ENCODE measurements around the gene NPPA.
"Not testable (repeated sequence)": the region's sequence is repeated elsewhere in the genome, so short reads cannot be mapped to it uniquely, and the experiment has no call there.

The NPPA gene

DNA sequence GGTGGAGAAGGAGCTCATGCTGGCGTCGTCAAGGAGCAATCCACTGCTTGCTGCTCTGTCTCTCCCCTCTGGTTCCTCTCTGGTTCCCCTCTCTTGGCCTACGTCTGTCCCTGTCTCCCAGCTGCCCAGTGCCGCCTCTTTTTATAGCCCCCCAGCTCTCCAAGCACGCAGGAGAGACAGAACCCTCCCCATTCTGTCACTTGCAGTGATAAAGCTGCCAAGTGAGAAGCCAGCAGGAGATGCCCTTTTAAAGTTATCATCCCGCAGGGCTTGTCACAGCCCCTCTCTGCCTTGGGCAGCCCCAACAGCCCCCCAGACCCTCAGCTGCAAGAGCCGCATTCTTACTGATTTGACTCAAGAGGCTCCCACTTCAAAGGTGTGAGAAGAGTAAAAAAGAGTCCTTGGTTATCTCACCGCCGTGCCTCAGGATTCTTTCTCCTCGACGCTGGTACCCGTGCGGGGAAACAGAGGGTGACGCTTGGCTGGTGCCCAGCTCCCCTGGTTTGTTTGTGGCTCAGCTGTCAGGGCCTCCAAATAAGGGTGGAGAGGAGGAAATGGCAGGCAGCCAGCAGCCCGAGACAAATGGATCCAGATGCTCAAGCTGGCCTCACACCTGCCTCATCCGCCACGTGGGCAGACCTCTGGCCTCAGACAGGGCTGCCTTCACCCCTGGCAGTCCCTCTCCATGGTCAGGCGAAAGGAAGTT is at the start of gene NPPA:
Gene NPPA, minus strand, starts transcription at position 117 of the 706 bp plus-strand sequence. Its CDS starts 99 bp downstream, at position 18.
- no peak for DNase-seq

DNA sequence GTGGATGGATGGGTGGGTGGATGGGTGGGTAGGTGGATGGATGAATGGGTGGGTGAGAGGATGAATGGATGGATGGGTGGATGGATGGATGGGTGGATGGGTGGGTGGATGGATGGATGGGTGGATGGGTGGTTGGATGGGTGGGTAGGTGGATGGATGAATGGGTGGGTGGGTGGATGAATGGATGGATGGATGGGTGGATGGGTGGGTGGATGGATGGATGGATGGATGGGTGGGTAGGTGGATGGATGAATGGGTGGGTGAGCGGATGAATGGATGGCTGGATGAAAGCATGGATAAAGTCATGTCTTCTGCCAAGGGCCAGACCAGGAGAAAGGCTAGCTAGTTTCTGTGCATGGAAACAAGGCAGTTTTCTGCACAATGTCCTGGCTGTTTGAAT is 46.9 kb upstream of the NPPA start:
- DNase-seq, result not testable (repeated sequence)

DNA sequence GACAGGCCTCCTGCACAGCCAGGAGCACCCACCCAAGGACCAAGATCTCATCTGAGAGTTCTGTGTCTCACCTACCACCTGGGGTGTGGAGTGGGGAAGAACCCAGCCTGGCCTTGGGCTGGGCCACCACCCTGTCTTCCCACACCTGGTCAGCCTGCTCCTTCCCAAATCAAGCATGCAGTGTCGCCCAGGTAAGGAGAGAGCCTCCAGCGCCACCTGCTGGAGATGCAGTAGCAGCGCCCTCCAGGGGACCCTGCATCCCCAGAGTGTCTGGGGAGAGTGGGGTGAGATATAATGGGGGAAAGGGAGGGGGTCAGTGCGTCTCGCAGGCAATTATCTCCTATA is 46.3 kb upstream of the NPPA start:
- peak; percentile 64 for DNase-seq

DNA sequence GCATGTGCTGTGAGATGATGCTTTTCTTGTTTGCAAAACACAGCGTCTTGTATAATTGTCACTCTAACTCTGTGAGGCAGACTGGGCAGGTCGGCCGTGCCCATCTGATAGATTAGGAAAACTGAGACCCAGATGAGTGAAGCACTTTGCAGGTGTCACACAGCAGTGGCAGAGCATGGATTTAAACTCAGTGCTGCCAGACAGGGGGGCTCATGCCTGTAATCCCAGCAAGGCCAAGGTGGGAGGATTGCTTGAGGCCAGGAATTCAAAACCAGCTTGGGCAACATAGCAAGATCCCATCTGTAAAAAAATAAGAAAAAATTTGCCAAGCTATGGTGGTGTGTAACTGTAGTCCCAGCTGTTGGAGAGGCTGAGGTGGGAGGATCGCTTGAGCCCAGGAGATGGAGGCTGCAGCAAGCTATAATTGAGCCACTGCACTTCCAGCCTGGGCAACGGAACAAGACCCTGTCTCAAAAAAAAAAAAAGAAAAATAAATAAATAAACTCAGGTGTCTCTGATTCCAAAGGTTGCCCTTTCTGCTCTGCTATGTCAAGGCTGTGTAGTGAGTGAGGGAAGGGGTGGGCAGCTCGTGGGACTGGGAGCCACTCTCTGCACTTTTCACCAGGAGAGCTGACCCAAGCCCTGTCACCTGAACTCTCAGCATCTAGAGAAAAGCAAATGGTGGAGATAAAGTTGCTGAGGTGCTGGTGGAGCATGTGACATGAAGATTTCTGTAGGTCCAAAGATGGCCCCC is 44.0 kb upstream of the NPPA start:
- DNase-seq, result no peak

DNA sequence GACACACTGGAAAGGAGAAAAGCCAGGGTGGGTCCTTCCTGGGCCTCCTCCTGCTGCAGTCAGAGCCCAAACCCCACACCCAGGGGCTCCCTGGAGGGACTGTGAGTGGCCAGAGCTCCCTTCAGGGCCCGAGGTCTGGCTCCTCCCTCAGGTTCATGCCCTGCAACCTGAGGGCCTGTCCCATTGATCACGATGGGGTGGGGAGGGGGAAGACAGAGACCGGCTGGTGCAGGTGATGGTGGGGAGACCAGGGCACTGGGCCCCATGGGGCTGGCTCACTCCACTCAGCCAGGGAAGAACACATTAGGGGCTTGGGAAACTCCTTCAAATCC is 41.3 kb upstream of the NPPA start:
- DNase-seq, result no peak

DNA sequence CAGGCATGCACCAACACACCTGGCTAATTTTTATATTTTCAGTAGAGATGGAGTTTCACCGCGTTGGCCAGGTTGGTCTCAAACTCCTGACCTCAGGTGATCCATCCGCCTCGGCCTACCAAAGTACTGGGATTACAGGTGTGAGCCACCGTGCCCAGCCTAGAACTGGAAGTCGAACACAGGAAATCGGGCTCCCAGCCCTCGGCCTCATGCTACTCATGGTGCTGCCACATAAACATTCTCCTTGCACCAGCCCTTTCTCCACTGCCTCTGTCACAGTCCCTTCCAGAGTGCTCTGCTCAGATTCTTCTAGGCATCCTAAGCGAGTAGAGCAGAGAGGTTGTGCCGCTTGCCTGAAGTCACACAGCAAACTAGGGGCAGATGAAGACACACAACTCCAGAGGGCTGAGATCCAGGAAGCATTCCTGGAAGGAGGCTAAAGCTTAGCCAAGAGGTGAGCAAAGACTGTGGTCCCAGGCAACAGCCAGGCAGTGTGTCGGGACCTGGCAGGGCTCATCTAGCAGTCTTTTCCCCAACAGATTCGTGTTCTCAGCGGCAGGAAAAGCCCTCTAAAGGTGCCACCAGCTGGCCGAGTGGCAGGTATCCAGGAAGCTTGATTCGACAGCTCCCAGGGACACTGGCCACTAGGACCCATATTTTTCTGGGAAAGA is 40.8 kb upstream of the NPPA start:
- no peak for DNase-seq

DNA sequence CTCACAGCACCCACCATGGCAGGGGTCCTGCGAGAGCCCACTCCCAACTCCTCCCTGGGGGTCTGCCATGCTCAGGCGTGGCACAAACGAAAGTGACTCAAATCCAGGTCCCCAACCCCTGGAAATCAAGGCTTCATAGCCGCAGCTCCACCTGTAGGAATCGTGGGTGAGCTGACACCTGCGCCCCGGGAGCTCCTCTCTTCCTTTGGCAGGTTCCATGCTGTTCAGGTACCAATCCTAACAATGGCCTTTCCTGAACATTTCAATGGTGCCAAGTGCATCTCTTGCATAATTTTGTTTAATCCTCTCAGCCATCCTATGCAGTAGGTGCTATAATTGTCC is 40.1 kb upstream of the NPPA start:
- DNase-seq, result no peak

DNA sequence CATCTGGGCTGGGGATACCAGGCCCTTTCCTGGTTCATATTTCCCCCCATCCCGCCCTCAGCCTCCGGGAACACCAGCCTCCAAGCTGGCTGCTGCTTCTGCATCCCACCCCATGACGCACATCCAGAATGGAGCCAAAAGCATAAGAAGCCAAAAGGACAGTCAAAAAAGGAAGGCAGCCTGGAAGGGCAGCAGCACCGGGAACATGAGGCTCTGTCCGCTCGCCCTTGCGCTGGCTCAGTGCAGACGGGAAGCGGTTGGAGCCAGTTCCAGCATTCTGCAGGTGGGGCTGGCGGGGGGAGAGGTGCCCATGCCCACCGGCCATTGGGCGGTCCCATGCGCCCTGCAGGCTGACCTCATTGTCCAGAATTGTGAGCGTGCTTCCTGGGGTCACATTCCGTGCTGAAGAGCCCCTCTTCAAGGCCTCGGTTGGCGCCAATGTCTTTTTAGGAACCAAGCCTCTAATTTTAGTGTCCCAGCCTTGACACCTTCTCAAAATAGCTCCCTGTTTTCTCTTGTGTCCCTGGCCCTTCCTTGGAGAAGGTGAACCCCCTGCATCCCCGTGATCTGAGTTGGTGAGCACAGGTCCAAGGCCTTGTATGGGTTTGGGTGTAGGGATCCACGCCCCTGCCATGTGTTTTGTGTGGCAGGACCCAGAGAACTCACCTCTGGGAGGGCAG is 39.5 kb upstream of the NPPA start:
- no peak for DNase-seq

DNA sequence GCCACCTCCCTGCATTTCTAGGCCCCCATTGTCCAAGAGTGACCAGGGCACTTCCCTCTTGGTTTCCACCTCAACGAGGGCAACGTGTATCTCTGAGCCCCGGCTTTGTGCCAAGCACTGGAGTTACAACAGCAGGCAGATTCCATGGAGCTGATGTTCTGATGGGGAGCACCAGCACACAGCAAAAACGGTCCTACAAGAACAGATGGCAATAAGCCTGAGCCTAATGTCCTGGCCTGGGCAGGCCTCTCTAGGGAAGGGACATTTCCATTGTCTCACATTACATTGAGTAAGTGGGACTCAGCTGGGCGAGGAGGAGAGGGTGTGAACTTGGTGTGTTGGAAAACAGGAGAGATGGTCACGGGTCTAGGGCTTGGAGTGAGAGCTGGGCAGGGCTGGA is 38.3 kb upstream of the NPPA start:
- no peak for DNase-seq

DNA sequence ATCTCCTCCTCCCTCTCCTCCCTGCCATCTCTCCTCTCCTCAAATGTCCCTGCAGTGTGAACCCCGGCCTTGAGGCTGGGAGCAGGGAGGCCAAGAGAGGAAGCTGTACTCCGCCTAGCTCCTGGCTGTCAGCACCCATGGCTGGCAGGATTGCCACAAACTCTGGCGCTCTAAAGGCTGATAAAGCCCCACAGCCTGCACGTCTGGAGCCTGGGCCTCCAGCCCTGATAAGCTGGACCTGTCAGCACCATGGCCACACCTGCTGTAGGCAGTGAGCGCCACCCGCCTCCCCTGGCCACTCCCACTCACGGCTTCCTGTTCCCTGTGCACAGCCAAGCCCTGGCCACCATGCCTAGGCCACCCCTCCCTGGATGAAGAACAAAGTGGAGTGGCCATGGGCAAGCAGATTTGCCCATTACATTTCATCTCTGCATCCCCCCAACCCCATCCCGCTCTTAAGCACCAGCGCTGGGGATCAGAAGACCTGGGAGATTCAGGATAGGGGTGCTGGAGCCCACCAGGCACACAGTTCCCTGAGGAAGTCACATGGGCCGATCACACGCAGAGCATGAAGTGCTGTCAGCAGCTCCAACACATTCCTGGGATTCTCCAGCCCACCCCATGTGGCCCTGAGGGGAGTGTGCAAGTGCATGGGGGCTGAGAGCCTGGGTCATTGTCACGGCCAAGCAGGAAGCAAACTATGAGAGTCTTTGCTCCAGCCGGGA is 35.4 kb upstream of the NPPA start:
- DNase-seq, result no peak

DNA sequence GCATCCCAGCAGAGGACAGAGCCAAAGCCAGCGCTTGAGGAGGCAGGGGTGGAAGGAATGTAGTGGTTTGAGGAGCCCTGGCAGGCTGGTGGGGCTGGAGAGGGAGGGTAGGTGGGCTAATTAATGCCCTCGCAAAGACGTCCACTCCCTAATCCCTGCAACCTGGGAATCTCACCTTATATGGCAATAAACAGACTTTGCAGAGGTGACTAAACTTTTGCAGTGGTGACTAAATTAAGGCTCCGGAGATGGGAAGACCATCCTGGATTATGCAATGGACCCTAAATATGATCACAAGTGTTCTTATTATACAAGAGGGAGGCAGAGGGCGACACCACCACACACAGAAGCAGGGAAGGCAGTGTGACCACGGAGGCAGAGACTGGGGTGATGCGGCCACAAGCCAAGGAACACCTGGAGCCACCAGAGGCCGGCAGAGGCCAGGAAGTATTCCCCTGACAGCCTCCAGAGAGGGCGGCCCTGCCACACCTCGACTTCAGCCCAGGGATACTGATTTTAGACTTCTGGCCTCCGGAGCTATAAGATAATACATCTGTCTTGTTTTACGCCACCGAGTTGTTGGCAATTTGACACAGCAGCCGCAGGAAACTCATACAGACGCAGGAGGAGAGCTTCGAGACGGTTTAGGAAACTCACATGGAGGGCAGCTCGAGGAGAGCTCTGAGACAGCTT is 34.3 kb upstream of the NPPA start:
- DNase-seq, result no peak

DNA sequence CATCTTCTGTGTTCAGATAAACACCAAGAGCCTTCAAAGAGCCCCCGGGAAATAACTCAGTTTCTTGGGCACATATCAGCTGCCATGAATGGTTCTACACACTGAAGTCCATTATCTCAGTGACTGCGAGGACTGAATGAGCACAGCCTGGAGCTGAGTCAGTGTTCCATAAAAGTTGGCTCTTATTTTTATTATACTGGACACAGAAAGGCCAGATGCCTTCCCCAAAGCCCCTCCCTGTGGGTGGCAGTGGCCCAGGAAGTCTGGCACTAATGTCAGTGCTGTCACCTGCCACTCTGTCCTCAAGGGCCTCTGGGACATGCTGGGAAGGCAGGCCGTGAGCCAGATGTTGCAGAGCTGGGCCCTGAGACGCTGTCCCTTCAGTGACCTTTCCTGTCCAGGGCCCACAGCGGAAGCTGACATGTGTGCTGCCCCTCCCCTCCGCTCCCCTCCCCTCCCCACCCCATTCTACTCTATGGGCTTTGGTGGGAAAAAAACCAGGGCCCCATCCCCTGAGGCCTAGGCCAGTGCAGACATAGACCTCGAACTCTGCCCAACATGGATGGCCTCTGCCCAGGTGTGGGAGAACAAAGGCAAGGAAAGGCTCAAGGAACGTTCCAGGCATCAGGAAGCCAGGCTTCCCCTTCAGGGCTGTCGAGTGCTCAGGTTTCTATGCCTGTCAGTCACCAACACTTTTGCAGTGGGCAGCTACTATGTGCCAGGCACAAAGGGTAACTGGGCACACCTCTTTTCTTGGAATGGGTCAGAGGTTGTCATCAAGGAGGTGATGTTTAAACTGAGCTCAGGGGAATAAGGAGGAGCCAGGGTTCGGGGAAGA is 33.5 kb upstream of the NPPA start:
- no peak for DNase-seq

DNA sequence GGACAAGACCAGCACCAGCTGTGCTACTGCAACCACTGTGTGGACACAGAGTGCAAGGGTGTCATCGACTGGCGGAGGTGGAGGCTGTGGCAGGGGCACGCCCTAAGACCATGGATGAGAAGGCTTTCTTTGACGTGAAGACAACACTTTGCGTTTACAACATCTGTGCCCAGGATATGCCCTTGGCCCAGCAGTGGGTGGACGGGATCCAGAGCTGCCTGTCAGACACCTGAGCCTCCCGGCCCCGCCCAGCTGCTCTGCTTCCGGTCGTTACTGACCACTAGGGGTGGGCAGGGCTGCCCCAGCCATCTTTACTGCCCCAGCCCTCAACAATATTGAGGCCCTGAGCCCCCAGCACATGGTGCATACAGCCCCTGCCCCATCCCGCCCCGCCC is 32.6 kb upstream of the NPPA start:
- DNase-seq, result no peak

DNA sequence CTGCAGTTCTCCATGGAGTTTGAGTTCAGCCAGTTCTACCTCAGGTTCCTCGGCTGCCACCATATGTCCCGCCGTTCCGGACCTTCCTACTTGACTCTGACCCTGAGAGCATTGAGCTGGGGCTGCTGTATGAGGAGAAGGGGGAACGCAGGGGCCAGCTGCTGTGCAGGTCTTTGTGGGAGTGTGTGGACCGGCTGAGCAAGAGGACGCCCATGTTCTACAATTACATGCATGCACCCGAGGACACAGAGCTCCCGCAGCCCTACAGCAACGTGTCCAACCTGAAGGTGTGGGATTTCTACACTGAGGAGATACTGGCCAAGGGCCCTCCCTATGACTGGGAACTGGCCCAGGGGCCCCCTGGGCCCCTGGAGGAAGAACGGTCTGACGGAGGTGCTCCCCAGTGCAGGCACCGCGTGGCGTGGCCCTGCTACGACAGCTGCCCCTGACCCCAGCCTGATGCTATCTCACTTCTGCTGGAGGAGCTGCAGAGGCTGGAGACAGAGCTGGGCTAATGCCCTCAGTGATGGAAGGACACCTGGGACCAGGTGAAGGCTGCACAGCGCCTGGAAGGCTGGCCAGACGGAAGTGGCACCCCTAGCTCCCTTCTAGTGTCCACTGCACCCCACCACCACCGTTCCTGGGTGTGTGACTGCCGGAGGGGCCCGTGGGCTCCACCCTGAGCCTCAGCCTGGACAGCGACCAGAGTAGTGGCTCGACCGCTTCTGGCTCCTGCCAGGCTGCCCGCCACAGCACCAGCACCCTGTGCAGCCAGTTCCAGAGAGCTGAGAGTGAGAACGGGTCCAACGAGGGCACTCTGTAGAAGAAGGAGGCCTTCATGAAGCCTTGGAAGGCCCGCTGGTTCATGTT is 32.0 kb upstream of the NPPA start:
- DNase-seq, result no peak

DNA sequence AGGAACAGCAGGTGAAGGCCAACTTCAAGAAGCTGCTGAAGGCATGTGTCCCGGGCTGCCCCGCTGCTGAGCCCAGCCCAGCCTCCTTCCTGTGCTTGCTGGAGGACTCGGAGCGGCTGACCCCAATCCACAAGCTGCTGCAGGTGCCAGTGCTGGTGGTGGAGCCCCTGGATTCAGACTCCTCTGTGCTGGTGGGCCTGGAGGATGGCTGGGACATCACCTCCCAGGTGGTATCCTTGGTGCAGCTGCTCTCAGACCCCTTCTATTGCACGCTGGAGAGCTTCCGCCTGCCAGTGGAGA is 31.3 kb upstream of the NPPA start:
- DNase-seq, result no peak

DNA sequence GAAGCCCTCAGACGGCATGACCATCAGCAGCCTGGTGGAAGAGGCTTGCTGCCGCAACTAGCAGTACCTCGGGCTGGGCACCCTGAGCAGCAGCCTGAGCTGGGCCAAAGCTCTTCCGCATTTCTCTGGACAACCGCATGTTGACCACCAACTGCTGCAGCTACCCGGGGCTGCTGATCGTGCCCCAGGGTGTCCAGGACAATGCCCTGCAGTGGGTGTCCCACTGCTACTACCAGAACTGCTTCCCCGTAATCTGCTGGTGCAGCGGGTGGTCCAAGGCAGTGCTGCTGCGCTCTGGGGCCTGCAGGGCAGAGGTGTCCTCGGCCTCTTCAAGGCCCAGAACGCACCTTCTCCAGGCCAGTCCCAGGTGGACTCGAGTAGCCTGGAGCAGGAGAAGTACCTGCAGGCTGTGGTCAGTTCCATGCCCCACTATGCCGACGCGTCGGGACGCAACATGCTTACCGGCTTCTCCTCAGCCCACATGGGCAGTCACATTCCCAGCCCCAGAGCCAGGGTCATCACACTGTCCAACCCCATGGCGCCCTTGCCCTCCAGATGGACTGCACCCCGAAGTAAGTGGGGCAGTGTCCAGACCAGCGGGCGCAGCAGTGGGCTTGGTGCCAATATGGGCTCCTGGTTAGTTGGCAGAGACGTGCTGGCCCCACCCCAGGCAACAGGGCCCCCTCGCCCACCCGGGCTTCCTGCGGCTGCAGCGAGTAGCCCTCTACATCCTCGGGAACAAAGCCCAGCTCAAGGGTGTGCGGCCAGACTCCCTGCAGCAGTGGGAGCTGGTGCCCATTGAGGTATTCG is 30.7 kb upstream of the NPPA start:
- no peak for DNase-seq

DNA sequence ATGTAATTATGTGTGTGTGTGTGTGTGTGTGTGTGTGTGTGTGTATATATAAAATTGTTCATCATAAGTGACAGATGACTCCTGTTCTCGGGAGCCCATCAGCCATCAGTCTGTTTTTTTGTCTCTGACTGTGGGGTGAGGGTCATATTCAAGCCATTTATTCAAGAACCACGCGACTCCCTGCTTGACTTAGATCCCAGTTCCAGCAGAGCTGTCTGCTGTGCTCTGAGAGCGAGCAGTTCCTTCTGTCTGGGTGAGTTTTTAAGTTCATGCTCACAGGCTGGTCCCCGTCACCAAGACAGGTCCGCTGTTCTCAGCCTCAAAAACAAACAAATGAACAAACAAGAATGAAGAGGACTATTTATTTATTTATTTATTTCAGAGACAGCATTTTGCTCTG is 29.5 kb upstream of the NPPA start:
- no peak for DNase-seq

DNA sequence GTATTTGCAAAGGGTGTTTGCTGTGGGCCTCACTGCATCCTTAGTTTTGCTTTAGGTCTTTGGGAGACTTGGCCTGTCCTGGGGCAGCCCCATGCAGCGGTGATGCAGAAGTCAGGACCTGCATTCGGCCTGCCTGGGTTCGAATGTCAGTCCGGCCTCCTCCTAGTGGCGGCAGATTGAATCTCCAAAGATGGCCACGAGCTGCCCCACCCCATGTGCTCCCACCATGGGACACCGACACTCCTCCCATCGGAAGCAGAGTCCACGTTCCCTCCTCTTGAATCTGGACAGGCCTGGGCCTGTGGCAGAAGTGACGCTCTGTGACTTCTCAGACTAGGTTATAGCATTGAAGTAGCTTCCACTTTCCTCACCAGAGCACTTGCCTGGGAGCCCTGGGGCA is 27.5 kb upstream of the NPPA start:
- no peak for DNase-seq

DNA sequence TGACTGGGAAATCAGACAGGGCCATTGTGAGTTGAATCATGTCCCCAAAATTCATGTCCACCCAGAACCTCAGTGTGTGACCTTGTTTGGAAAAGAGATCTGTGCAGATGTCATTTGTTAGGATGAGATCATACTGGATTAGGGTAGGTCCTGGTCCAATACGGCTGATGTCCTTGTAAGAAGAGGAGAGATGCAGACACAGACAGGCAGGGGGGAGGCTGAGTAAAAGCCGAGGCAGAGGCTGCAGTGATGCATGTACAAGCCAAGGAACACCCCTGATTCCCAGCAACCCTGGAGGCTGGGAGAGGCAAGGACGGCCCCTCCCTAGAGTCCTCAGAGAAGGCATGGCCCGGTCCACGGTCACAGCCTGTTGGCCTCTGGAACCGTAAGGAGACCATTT is 27.0 kb upstream of the NPPA start:
- no peak for DNase-seq

DNA sequence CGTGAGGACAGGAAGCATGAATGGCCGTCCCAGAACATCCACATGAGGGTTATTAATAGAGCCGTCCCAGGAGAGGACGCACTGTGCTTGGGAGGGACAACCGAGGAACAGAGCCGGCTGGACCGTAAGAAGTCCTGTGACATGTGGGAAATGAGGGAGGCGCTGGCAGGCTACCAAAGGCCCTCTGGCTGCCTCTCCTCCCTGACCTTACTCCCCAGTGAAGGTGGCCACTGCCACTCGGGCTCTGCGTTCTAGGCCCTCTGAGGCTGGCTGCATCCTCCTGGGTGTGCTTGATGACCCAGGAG is 26.6 kb upstream of the NPPA start:
- DNase-seq, result no peak
